Middle frontal gyrus (tissue), 1 donor: Measurements from ENCODE around the gene PCLAF.
A peak's percentile ranks its signal among the peaks of the same experiment; 100 is the strongest.
"Not testable (repeated sequence)": the region's sequence is repeated elsewhere in the genome, so short reads cannot be mapped to it uniquely, and the experiment has no call there.

Source experiments
- DNase-seq: peaks from one replicate; pipeline ENCODE4 v3.0.0-alpha.2; 2015; ENCODE audit warnings: low spot score; ENCODE audit errors: extremely low spot score

Gene PCLAF

DNA sequence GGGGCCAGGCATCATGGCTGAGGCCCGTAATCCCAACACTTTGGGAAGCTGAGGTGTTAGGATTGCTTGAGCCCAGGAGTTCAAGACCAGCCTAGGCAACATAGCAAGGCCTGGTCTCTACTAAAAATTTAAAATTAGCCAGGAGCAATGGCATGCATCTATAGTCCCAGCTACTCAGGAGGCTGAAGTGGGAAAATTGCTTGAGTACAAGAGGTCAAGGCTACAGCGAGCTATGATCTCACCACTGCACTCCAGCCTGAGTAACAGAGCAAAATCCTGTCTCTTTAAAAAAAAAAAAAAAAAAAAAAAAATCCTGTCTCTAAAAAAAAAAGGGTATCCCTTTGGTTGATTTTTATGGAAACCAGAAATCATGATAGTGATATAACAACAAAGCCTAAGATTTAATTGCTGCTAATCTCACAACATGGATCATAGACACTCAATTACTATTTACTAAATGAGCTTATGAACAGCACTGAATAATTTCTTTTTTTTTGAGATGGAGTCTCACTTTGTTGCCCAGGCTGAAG is 12.1 kb downstream of the PCLAF start:
- no peak for DNase-seq

DNA sequence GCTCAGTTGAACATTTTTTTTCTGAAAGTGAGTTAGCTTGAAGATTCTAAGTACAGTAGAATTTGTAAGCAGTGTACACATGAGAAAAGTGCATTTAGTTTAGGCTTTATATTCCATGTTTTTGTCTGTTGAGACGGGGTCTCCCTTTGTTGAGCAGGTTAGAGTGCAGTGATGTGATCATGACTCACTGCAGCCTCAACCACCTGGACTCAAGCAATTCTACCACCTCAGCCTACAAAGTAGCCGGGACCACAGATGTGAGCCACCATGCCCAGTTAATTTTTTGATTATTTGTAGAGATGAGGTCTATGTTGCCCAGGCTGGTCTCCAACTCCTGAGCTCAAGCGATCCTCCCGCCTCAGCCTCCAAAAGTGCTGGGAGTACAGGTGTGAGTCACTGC is 20.0 kb downstream of the PCLAF start:
- DNase-seq = no peak

GRCh38 chr15:64356710-64357040 is 24.6 kb downstream of the PCLAF start:
- no peak for DNase-seq

DNA sequence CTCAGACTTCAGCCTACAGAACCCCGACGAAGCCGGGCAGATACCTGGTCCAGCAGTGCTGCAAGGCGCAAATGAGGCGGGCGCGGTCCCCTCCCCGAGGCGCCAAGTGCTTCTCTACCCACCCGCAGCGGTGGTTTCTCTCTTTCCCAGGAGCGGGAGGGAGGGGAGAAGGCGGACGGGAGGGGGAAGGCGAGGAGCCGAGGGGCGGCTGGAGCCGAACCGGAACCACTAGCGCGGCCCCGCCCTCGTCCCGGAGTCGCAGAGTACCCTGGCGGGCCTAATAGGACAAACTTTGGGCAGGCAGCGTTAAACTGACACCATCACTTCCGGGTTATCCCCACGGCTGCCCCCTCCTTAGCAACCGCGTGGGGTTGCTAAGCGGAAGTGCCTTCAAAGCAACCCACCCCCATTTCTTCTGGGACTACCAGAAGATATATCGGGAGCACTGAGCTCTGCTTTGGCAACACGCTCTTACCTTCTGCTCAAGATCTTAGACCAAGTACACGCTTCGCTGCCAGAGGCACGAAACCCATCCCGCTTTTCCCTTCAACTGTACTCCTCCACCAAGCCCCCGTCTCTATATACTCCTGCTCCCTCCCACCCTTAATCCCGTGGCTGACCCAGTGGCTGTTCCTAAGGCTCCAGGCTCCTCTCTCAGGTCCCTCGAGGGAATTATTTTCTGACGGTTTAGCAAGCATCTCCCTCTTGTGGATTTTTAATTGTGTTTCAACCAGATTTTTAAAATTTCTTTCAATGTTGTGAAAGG is 25.1 kb downstream of the PCLAF start, which contains the start of gene CSNK1G1:
Gene CSNK1G1 (minus strand): TSS at position 230 of the 766 bp plus-strand sequence. CDS start 55,674 bp downstream, outside the sequence.
- peak; percentile 96 for DNase-seq

DNA sequence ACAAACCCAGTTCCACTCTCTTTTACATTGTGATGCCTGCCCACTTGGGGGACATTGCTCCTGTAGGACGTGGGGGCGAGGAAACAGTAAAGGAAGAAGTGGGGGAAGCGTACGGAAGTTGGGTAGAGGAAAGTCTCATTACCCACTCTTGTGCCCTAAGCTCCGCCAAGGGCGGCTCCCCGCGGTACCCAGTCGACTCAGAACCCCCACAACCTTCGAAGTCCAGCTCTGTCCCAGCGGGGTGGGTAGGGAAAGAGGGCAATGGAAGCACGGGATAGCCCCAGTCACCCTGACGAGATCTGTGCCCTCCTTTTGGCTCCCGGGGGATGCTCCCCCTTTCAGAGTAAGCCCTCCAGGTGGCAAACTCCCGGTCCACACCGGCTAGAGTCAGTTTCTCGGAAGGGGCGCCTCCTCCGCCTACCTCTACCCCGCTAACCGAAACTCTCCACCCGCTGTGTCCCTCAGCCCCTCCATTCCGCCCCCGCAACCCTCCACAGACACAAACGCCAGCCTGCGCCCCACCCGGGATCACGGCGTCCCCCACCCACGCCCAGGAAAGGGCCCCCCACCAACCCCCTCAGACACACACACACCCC is 25.8 kb downstream of the PCLAF start:
- DNase-seq = no peak

DNA sequence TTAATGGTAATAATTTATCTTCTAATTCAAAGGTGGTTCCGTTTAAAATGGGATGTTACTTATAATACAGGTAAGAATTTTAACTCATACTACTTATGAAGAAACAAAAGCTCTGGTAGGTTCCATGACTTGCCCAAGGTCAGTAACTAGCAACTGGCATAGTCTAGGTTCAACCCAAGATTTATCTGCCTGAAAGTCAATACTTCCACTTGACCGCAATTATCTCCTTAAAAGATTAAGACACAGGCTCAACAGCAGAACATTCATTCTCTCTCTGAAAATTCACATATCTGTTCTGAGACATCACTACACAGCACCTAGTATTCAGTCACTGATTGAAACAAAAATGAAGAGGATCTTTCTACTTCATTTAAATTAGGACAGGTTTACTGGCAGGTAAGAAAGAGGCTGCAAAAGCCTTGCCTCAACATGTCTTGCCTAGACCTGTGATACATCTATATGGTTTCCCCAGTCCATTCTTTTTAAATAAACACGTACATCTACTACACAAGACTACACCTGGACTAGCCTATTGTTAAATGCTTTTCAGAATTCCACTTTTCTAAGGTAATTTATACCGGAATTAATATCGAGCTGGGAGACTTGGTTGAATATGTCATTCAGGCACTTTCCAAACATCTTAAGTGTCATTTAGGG is 26.4 kb downstream of the PCLAF start:
- no peak for DNase-seq

DNA sequence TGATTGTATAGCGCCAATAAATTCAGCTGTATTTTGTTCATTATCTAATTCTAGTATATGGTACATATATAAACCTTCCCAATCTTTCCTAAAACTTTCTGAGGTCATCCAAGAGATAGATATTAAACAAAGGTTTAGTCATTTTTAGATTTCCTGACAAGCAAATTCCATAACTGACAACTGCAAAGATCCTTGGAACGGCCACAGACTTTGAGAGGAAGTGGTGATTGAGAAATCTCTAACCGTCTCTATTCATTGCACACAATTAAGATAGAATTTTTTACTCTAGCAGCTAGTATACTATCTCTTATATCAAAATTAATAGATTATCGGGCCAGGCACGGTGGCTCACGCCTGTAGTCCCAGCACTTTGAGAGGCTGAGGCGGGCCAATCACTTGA is 30.0 kb downstream of the PCLAF start:
- no peak for DNase-seq

DNA sequence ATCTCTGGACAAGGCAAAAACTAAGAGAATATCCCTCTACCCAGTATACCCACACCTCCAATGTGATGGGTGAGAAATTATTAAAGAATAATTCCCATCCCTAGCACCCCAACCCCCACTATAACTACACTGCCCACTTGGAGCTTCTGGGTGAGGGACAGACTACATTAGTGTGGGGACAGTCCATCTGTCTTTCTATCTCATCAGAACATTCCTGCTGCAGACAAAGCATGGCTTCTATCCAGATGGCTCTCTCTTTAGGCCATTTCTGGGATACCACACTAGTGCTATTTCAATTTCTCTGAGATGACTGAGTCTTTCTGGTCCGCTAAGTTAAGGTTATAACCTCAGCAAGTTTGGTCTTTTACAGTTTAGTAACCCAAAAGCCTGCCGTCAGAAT is 31.9 kb downstream of the PCLAF start:
- DNase-seq = no peak

DNA sequence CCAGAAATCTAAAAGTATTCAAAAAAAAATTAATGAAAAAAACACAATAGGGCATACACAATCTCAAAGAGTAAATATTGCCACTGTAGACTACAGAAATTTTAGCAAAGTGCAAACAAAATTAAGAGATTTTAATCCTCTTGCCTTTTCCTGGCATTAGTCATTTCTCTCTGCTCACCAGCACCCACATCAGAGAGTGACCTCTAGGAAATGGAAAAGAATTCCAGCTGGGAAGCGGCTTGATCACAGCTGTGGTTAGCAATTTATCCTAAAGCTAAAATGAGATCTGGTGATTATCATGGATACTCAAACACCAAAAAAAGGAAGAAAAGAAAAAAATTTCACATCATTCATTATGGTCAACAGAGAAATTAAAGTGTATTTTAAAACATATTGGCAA is 32.8 kb downstream of the PCLAF start:
- DNase-seq = no peak

- not testable (repeated sequence) for DNase-seq
Measured at GRCh38 chr15:64346242-64346641, 35.0 kb downstream of the PCLAF start.

GRCh38 chr15:64344651-64345294 is 36.5 kb downstream of the PCLAF start:
- no peak for DNase-seq

DNA sequence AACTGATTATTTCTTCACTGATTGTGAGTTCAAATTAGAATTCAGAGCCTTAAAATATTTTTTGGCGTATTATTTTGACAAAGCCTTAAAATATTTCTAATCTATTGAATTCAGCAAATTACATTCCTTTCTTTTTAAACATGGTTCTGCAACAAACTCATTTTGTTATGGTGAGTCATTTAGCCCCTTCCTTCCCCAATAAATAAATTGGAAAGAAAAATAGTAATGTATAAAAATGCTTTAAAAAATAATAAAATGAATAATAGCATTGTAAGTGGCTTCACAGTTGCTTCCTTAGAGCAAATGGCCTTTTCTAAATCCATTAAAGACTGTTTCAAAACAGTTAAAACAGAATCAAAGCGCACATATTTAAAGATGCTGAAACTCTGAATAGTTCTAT is 37.4 kb downstream of the PCLAF start:
- no peak for DNase-seq

GRCh38 chr15:64343222-64343621 is 38.0 kb downstream of the PCLAF start:
- DNase-seq = no peak

GRCh38 chr15:64341961-64342360 is 39.3 kb downstream of the PCLAF start:
- DNase-seq = no peak

DNA sequence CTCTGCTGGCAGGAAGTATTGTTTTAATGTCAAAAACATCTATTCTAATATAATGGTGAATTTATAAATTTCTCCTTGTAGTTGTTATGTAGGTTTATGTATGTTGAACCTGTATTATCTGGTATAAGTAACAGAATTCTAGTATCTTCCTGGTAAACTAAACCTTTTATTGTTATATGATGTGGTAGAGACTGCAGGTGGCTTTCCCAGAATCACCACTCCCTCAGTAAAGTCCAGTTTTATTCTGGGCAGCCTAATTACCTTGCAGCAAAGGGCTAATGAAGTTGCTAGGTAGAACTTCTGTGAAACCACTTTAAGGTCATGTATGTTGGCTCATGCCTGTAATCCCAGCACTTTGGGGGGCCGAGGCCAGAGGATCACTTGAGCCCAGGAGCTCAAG is 40.9 kb downstream of the PCLAF start:
- DNase-seq = no peak

- no peak for DNase-seq
Measured at GRCh38 chr15:64337761-64338160, 43.5 kb downstream of the PCLAF start.

DNA sequence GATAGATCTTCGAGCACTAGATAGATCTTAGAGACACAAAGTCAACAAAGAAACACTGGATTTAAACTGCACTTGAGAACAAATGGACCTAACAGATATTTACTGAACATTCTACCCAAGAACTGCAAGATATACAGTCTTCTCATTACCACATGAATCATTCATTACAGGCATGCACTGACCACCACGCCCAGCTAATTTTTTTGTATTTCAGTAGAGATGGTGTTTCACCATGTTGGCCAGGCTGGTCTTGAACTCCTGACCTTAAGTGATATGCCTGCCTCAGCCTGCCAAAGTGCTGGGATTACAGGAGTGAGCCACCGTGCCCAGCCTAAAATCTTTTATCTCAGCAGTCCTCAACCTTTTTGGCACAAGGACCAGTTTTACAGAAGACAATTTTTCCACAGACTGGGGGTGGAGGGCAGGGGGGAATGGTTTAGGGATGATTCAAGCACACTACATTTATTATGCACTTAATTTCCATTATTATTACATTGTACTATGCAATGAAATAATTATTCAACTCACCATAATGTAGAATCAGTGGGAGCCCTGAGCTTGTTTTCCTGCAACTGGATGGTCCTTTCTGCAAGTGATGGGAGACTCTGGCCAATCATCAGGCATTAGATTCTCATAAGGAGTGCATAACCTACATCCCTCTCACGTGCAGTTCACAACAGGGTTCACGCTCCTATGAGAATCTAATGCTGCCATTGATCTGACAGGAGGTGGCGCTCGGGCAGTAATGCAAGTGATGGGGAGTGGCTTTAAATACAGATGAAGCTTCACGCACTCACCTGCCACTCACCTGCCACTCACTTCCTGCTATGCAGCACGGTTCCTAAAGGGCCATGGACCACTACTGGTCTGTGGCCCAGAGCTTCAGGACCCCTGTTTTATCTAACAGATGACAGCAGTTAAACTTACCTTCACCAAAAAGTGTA is 47.0 kb downstream of the PCLAF start:
- DNase-seq = no peak

GRCh38 chr15:64333516-64333915 is 47.7 kb downstream of the PCLAF start:
- no peak for DNase-seq

GRCh38 chr15:64331668-64332067 is 49.6 kb downstream of the PCLAF start:
- DNase-seq = not testable (repeated sequence)

DNA sequence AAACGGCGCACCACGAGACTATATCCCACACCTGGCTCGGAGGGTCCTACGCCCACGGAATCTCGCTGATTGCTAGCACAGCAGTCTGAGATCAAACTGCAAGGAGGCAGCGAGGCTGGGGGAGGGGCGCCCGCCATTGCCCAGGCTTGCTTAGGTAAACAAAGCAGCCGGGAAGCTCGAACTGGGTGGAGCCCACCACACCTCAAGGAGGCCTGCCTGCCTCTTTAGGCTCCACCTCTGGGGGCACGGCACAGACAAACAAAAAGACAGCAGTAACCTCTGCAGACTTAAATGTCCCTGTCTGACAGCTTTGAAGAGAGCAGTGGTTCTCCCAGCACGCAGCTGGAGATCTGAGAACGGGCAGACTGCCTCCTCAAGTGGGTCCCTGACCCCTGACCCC is 54.3 kb downstream of the PCLAF start:
- not testable (repeated sequence) for DNase-seq

DNA sequence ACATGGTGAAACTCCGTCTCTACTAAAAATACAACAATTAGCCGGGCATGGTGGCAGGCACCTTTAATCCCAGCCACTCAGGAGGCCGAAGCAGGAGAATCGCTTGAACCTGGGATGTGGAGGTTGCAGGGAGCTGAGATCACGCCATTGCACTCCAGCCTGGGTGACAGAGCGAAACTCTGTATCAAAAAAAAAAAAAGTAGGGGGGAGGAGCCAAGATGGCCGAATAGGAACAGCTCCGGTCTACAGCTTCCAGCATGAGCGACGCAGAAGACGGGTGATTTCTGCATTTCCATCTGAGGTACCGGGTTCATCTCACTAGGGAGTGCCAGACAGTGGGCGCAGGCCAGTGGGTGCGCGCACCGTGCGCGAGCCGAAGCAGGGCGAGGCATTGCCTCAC is 54.8 kb downstream of the PCLAF start:
- DNase-seq = not testable (repeated sequence)
